ENCODE measurements around the gene GATB. TPM values are rescaled to one million over a fixed set of nuclear protein-coding genes. Genes with fewer than 3 reads are reported as not detected.

Gene GATB
- total RNA-seq, 6 experiments from 2014 or later = 23.1 to 28.2 (median 24.4) TPM

GRCh38 chr4:151700566-151701316 is 60.1 kb downstream of the GATB start:
- no peaks in the 10 kb centered on the region; the same call in none of the 2 replicates for H3K27me3 Mint-ChIP-seq (ENCODE audit: insufficient read depth)
- peaks cover 8% of the 10 kb centered on the region; the same call in 1 of the 2 replicates for H3K4me1 Mint-ChIP-seq (ENCODE audit: low read depth)
- no peak overlapping the region for H3K27ac Mint-ChIP-seq
- H3K9me3 Mint-ChIP-seq = no peaks in the 10 kb centered on the region
- TF ChIP-seq CTCF (IDR thresholded peaks at IDR 0.05) = no peak
- H3K36me3 Mint-ChIP-seq (ENCODE audit: low read depth) = peaks cover 49% of the 10 kb centered on the region
- DNase-seq = no peak
- no peak overlapping the region for H3K4me3 Mint-ChIP-seq

- Mint-ChIP-seq H3K36me3 (ENCODE audit: low read depth) (peaks cover 47% of the 10 kb centered on the region), H3K4me1 (ENCODE audit: low read depth) (peaks cover 17% of the 10 kb centered on the region), H3K9me3 (no peaks in the 10 kb centered on the region), H3K27ac (no peak overlapping the region), H3K27me3 (ENCODE audit: insufficient read depth) (no peaks in the 10 kb centered on the region; the same call in 1 of the 2 replicates), H3K4me3 (no peak overlapping the region)
- DNase-seq = no peak
- no peak for TF ChIP-seq CTCF (IDR thresholded peaks at IDR 0.05)
Observed at GRCh38 chr4:151698213-151698612, 62.6 kb downstream of the GATB start.

GRCh38 chr4:151694961-151695720 is 65.7 kb downstream of the GATB start:
- no peaks in the 10 kb centered on the region for H3K27me3 Mint-ChIP-seq (ENCODE audit: insufficient read depth)
- H3K27ac Mint-ChIP-seq = no peak overlapping the region
- H3K9me3 Mint-ChIP-seq = no peaks in the 10 kb centered on the region
- no peak for DNase-seq
- H3K36me3 Mint-ChIP-seq (ENCODE audit: low read depth) = peaks cover 25% of the 10 kb centered on the region
- peaks cover 38% of the 10 kb centered on the region for H3K4me1 Mint-ChIP-seq (ENCODE audit: low read depth)
- H3K4me3 Mint-ChIP-seq = no peak overlapping the region
- no peak for TF ChIP-seq CTCF (IDR thresholded peaks at IDR 0.05)

DNA sequence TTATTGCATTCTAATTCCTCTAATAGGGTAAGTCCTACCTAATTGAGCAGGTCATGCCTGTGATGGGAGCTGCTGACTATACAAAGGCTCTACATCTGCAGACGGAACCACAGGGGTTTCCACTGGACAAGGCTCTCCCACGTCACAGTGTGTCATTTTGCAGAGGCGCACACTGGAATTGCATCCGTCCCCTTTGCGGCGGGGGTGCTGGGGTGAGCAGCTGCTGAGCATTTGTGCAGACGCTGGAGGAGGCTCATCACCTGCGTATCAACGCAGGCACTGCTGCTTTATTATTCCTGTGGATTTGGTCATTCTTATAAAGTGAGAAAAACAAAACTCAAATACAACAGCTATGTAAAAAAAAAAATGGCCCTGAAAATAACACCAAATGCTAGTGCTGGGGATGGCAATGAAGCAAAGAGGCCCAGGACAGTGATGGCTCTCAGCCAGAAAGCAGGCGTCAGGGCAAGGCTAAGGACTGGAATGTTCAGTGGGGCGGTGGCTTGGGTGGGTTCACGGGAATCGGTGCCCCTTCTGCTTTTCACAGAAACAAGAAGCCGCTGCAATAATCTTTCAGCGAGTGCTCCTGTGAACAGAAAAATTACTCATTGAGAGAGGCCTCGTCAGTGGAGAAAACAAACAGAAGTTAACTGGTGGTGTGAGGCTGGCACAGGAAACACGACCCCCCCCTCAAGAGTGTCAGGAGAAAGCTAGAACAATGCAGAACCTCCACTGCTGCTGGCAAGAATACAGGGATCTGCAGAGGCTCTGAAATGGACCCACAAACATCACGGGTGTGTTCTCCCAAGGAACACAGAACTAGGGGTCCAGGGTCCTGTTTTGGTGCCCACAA is 67.8 kb downstream of the GATB start:
- Mint-ChIP-seq H3K36me3 (ENCODE audit: low read depth) (peaks cover 13% of the 10 kb centered on the region), H3K4me3 (no peak overlapping the region), H3K4me1 (ENCODE audit: low read depth) (peaks cover 51% of the 10 kb centered on the region), H3K9me3 (no peaks in the 10 kb centered on the region), H3K27ac (no peak overlapping the region), H3K27me3 (ENCODE audit: insufficient read depth) (no peaks in the 10 kb centered on the region)
- no peak for DNase-seq
- no peak for TF ChIP-seq CTCF (IDR thresholded peaks at IDR 0.05)

GRCh38 chr4:151692443-151692782 is 68.4 kb downstream of the GATB start:
- no peaks in the 10 kb centered on the region for H3K27me3 Mint-ChIP-seq (ENCODE audit: insufficient read depth)
- TF ChIP-seq CTCF (IDR thresholded peaks at IDR 0.05) = no peak

More at GRCh38 chr4:151692443-151692782, 68.4 kb downstream of the GATB start:
- Mint-ChIP-seq H3K36me3 (ENCODE audit: low read depth) (peaks cover 13% of the 10 kb centered on the region), H3K4me3 (no peak overlapping the region), H3K4me1 (ENCODE audit: low read depth) (peaks cover 58% of the 10 kb centered on the region), H3K9me3 (no peaks in the 10 kb centered on the region), H3K27ac (no peak overlapping the region)
- no peak for DNase-seq
